GM21423 (cell line): ENCODE results near the gene ACOT12.
"Not testable (repeated sequence)": the region's sequence is repeated elsewhere in the genome, so short reads cannot be mapped to it uniquely, and the experiment has no call there.

Source experiments
- ATAC-seq: cut with Tn5 transposase; IDR thresholded peaks from one replicate; pipeline ENCODE4 v1.9.1; 2021; ENCODE audit warnings: mild to moderate bottlenecking, moderate library complexity; ENCODE audit not compliant: unreplicated experiment

ACOT12 gene

DNA sequence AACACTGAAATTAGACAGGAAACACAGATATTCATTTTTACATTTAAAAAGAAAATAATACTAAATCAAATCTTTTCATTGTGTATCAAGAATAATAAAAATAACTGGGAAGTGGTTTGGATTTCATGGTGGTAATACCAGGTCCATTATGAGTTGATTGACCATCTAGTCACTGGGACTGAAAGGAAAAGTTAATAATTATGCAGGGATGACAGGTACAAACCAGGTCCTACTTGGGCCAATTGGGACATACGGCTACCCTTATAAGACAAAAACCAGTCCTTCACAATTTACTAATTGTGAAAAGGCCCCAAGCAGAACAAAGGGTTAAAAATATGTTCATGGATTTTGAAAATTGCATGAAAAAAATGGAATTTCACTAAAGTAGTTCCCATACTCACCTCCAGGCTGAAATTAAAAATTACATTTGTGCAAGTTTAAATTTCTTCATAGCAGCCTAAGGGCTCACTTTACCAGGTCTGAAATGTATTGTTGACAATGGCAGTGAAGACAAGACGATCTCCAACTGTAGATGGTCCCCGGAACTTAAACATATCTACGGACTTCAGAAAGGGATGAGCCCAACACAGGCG is 48.4 kb downstream of the ACOT12 start:
- ATAC-seq = no peak

DNA sequence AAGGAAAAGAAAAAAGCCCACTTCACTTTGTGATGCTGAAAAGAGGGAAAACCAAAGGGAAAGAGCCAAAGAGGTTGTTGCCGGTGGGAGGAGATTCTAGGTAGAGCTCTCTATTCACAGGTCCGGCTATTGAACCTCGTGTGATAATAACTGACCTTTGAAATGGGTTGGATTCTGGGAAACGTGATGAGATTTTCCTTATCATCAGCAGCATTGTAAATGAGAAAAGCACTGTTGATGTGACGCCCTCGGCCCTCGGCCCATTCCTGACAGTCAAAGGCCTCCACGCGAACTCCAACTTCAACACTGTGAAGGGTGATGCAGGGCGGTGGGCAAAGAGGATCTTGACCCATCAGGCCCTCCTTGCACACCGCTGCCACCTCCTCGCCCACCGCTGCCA is 49.2 kb downstream of the ACOT12 start:
- no peak for ATAC-seq

DNA sequence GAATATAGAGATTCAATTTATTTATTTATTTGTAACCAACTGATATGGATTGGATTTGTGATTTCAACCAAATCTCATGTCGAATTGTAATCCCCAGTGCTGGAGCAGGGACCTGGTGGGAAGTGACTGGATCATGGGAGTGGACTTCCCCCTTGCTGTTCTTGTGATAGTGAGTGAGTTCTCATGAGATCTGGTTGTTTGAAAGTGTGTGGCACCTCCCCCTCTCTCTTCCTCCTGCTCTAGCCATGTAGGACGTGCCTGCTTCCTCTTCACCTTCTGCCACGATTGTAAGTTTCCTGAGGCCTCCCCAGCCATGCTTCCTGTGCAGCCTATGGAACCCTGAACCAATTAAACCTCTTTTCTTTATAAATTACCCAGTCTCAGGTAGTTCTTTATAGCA is 55.7 kb downstream of the ACOT12 start:
- ATAC-seq = not testable (repeated sequence)

DNA sequence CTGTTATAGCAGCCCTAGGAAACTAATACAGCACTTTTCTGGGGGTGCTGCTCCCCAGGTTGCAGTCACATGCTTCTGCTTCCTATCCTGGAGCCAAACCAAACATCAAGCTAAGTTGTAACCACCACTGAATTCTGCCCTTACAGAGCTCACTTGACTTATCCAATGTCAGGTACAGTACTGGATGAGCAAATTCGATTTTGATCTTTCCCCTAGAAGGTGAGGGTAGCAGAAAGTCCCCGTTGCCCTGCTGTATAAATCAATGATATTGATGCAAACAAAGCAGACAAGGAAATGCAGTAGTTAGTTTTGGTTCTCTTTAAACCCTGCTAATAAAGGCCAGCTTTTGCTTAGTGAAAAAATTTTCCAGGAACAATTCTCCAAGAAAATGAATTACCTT is 56.1 kb downstream of the ACOT12 start:
- no peak for ATAC-seq

DNA sequence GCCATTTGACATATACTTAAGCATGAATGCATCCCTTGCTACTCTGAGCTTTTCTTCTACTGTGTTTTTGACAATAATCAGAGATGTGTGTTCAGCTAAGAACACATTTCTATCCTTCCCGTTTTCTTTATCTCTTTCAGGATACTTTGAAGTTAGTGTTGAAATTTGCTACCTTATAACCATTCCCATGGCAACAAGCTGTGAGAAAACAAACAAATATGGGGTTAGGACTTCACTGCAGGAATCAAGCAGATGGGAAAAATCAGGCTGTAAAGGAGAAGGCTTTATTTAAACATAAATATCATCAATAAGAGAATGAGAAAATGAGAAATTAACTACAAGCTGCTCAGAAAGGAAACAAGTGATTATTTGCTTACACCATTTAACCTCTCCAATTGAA is 57.4 kb downstream of the ACOT12 start:
- ATAC-seq = no peak

DNA sequence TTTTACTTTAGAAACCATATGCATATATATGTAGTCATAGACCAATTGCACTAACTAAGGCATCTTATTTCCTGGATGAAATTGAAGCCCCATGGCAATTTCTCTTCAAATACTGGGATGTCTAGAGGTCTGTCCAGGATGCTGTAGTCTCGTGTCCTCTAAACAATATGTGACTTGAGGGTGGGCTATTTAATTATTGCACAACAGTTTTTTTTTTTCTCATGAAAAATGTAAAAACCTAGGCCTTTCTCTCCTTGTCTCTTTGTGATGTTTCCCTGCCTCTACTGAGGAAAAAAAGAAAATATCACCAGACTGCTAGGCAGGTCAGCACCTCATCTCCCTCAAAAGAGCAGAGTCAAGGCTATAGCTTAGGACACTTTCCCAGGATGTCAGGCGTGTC is 58.0 kb downstream of the ACOT12 start:
- no peak for ATAC-seq

DNA sequence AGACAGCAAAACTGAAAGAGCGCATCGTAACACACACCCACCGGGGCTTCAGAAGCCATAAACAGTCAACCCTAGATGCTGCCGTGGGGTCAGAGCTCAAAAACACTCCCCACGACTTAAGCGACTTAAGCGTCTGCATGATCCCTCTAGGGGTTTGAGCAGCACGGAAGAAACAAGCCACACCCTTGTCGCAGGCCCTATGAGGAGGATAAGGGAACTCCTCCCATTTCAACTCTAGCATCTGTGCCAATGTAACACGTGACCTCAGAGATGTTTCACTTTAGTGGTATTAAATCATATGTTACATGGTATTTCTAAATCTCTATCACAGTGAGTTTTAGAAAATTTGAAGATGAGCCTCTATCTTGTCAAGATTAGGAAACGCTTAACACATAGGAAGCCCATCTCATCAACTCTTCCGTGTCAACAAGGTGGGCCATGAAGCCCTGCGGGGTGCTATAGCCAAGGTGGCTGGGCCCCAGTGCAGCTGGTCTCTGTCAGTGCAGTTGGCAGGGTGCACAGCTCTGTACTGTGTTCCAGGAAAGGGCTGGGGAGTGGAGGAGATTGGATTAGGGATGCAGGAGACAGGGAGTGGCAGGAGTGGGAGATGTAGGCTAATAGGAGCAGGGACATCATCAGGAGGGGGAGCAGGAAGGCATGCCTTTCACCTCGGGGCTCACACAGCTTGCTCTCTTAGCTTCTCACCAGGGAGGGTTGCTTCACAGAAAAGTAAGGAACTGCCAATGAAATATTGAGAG is 59.5 kb downstream of the ACOT12 start:
- no peak for ATAC-seq

DNA sequence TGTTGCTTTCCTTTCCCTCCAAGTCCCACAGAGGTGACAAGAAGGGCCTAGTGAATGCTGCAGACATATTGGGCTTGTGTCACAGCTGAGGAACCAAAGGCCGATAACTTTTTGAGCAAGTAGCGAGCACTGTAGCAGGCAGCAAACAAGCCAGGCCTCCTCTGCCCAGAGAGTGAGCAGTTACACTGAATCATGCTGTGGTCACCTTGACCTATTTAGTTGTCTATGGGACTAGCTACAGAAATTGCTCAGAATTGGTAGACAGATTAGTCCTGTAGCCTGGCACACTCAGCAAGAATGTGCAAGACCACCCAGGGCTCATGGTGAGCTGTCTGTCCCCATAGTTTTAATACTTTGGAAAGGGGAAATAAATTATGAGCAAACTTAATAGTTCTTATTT is 67.4 kb downstream of the ACOT12 start:
- ATAC-seq = no peak

DNA sequence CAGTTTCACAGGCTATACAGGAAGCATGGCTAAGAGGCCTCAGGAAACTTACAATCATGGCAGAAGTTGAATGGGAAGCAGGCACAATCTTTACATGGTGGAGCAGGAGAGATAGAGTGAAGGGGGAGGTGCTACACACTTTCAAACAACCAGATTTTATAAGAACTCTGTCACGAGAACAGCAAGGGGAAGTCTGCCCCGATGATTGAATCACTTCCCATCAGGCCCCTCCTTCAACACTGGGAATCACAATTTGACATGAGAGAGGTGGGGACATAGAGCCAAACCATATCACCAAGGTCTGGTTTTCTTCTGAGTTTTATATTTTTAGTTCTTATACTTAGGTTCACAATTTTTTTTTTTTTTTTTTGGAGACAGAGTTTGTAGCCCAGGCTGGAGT is 76.4 kb downstream of the ACOT12 start:
- no peak for ATAC-seq

DNA sequence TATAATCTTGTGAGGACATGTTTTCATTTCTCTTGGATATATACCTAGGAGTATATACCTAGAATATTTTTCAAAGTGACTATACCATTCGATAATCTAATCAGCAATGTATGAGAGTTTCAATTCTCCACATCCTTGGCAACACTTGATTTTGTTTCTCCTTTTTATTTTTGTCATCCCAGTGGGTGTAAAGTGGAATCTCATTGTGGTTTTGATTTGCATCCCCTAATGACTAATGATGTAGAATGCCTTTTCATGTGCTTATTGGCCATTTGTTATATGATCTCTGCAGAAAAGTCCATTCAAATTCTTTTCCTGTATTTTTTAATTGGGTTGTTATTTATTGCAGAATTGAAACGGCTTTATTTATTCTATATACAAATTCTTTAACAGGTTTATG is 77.4 kb downstream of the ACOT12 start:
- ATAC-seq = no peak

DNA sequence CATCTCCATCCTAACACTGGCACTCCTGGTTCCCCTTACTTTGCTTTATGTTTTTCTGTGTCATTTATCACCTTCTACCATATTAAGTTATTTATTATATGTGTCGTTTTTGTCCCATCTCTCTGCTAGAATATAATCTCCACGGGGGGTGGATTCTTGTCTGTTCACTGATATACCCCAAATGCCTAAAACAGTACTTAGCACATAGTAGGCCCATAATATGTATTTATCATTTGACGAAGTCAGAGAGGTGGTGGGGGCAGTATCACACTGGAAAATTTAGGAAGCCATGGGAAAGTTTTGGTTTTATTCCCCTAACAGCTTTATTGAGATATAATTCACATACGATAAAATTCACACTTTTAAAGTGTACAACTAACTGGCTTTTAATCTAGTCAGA is 78.1 kb downstream of the ACOT12 start:
- ATAC-seq = no peak

DNA sequence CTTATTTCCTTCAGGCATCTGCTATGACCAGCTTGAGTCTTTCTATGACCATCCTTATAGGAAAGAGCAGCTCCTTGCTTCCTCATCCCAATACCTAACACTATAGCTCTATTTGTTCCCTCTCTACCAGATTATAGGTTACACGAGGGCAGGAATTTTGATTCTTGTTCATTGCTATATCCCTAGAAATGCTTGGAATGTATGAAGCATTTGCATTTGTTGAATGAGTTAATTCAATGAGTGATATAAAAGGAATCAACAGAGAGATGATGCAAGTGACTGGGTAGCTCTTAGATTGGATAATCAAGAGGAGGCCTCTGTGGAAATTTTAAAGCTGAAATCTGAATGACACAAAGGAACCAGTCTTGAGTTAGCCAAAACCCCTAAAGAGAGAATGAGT is 78.6 kb downstream of the ACOT12 start:
- no peak for ATAC-seq

DNA sequence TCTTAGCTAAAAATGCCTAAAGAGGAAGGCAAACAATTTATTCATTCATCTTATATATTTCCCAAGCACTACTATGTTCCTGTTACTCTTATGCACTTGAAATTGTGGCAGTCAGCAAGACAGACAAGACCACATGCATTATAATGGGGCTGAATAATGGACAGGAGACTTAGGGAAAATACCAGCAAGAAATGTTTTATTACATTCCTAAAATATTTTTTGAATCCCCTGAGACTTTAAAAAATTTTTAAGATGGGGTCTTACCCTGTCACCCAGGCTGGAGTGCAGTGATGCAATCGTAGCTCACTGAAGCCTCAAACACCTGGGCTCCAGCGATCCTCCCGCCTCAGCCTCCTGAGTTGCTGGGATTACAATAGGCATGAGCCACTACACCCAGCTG is 79.4 kb downstream of the ACOT12 start:
- ATAC-seq = no peak

DNA sequence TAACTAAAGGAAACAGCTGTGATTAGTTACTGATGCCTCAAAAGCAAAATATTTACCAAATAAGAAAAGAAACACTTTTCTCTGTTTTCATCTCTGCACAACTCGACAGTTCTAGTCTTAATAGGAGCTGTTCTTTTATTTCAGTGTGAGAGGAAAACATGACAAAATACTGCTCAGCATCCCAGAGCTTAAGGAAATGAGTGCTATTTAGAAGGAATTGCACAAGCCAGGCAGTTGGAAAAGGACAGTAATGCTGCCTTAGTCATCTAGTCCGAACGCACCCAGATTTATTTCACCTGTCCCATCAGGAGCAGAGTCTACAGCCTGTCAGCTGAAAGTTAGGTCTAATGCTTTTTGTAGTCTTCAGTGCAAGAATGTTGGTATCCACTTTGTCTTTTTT is 80.2 kb downstream of the ACOT12 start:
- ATAC-seq = no peak

DNA sequence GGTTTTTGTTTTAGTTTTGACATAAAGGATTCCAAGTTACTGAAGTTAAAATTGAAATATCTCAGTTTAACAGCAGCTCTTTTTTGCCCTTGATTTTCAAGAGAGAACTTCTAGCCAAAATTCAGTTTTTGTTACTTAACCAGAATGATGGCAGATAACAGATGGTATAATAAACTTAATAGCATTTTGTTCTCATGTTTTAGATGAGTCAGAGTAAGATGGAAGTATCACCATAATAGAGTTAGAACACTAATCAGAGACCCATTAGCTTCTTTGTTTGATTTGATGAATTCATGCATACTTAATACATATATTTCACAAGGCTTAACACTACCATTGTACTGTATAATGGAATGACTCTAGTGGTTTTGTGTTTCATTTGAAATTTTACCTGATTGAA is 80.7 kb downstream of the ACOT12 start:
- ATAC-seq = no peak

DNA sequence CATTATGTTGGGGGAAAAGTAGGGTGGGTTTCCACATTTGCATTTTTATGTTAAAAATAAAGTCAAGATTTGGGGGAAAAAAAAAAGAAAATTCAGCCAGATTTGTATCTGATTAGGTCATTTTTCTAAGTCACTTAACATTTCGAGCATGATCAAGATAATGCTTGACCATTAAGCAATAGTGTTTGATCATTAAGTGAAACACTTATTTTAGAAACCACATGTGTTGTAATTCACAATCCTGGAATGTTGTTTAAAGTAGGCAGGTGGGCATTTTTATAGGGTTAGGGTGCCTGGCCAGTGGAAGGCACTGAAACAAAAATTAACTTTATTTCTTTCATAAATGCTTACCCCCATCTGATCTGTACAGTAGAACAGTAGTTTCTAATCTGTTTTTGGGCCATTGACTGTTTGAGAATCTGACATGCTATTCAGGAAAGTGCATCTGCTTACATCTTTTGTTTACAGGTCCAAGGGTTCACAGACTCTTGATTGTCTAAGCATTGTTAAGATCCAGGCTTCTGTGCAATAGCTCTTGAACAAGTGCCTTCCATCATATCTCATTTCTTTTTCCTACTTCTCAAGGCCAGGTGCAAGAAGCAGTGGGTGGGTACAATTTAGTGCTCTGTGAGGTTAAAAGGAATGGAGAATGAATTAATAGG is 83.4 kb downstream of the ACOT12 start:
- no peak for ATAC-seq

DNA sequence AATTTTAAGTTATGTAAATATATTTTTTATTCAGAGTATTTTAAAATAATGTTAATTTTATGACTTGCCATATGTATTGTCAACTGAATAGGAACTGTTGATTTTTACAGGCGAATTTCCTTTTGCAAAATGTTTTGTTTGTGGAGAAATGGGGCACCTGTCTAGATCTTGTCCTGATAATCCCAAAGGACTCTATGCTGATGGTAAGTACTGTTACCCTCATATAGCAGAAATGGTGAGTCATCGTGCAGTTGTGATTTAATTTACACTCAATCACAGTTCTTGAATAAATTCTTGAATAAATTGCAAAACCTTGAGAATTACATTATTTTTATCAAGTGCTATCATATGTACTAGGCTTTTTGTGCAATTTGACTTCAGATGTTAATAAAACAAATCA is 85.1 kb downstream of the ACOT12 start:
- ATAC-seq = no peak

DNA sequence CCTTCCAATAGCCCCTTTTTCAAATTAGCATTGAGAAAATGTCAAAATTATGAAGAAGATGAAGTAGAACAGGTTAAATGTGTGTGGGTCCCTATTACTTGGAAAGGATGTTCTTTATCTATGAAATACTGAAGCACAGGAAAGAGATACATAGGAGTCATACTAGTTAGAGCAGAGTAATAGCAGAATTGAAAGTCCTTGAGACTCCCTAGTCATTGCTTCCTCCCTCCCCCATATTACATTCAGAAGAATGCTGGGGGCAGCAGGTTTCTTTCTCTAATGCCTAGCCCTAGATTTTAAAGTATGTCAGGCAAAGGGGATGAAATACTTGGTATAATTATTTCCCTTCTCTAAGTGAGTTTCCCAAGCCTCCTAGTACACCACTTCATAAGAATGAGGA is 88.1 kb downstream of the ACOT12 start:
- no peak for ATAC-seq

DNA sequence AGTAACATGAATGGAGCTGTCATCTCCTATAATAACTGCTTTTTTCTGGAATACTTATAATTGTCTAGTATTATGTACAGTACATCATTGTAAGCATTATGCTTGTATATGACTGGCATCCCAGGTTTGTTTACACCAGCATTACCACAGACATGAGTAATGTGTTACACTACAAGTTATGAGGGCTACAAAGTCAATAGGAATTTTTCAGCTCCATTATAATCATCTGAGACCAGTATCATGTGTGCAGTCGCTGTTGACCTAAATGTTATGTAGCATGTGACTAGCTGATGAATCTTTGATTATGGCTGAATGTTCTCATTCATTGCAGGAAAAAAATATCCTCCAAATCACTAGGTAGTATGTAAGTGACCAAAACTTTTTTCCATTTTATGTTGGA is 90.4 kb downstream of the ACOT12 start:
- ATAC-seq = no peak

DNA sequence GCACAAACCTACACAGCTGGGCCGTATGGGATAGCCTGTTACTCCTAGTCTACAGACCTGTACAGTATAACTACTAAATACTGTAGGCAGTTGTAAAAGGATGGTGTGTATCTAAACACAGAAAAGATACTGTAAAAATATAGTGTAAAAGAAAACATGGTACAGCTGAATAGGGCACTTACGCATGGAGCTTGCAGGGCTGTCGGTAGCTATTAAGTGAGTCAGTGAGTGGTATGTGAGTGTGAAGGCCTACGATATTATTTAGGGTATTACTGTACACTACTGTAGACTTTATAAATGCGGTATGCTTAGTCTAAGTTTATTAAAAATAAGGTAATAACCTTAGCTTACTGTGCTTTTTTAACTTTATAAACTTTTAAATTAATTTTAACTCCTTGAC is 91.3 kb downstream of the ACOT12 start:
- no peak for ATAC-seq

DNA sequence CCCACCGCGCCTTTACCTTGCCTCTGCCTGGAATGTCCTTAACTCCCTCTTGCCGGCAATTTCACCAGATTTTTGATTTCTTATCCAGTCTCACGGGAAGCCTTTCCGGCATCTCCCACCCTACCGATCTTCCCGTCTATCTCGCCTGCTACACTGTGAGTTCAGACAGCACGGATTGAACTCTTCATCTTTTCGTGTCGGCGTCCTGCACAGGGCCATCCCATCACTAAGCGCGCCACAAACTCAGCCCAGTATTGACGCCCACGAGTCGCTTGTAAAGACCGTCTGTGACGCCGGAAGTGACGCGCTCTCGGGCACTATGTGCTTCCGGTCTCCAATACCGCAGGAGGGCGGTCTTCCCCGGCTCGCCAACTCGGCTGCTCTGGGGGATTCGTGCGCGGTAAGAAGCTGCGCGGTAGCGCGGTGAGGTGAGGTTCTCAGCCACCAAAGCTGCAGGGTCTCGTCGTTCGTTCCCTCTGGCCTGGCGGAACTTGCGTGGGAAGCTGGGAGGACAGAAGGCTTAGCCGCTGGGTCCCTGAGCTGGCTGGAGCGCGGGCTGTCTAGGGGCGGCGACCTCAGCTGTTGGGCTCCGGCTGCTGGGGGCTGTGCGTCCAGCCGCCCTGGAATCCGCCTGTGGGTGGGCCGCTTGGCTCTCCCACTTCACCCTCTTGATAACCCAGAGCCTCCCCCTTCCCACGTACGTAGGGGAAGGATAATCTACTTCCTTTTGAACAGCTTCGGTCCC is 92.5 kb downstream of the ACOT12 start, which contains the start of gene ZCCHC9:
Gene ZCCHC9, plus strand, starts transcription at position 317 of the 745 bp plus-strand sequence. CDS start 3,171 bp downstream, outside the sequence.
- ATAC-seq = peak; percentile 97

DNA sequence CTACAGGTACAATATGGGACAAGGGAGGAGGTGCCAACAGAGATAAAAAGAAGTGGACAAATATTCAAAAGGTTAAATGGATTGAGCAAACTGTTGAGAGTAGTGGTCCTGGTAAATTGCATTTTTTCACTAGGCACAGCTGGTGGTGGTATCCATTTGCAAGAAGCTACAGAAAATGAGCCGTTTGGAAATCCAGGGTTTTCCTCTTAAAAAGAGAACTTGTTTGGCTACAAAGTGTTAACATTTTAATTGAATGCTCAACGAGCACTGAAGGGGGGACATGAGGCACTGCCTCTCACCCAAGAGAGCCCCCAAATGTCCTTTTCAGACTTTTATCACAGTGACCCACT is 93.0 kb downstream of the ACOT12 start:
- ATAC-seq = no peak
